ENCODE data around the gene EPS15.
"Not testable (repeated sequence)": the region's sequence is repeated elsewhere in the genome, so short reads cannot be mapped to it uniquely, and the experiment has no call there.

- not testable (repeated sequence) for TF ChIP-seq POLR2A, CTCF, EP300 (IDR thresholded peaks at IDR 0.05)
Measured at GRCh38 chr1:51390641-51391040, 128.4 kb downstream of the EPS15 start.

Data from ovary (tissue), 3 donors.